Measurements from ENCODE around the gene RAB32.

- TF ChIP-seq, protein P1, sequence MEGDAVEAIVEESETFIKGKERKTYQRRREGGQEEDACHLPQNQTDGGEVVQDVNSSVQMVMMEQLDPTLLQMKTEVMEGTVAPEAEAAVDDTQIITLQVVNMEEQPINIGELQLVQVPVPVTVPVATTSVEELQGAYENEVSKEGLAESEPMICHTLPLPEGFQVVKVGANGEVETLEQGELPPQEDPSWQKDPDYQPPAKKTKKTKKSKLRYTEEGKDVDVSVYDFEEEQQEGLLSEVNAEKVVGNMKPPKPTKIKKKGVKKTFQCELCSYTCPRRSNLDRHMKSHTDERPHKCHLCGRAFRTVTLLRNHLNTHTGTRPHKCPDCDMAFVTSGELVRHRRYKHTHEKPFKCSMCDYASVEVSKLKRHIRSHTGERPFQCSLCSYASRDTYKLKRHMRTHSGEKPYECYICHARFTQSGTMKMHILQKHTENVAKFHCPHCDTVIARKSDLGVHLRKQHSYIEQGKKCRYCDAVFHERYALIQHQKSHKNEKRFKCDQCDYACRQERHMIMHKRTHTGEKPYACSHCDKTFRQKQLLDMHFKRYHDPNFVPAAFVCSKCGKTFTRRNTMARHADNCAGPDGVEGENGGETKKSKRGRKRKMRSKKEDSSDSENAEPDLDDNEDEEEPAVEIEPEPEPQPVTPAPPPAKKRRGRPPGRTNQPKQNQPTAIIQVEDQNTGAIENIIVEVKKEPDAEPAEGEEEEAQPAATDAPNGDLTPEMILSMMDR (IDR thresholded peaks at IDR 0.05): no peak
- TF ChIP-seq POLR2A (IDR thresholded peaks at IDR 0.05): no peak
These were observed 50.9 kb downstream of the RAB32 start for GRCh38 chr6:146594495-146594894.
